Transverse colon (tissue), 4 donors: ENCODE results near the gene VWA3B. TPM values are rescaled to one million over a fixed set of nuclear protein-coding genes. Genes with fewer than 3 reads are reported as not detected.

Experiments
- DNase-seq: peaks from one replicate; pipeline ENCODE4 v3.0.0-alpha.2; 2019
- H3K27ac ChIP-seq, 4 donors: fragments of 200-600 bp; sonication (generic); 2 replicates each; pipeline ENCODE4 v1.5.1; 2016 to 2018; ENCODE audit warnings: inconsistent platforms in 4 of 4
- H3K27me3 ChIP-seq: fragments of 200-600 bp; sonication (generic); 2 replicates; pipeline ENCODE4 v1.5.1; 2017; ENCODE audit warnings: inconsistent platforms
- H3K36me3 ChIP-seq, 4 donors: fragments of 200-600 bp; sonication (generic); 2 replicates each; pipeline ENCODE4 v1.5.1; 2017 to 2019; ENCODE audit warnings: inconsistent platforms in 4 of 4
- H3K4me1 ChIP-seq, 4 donors: fragments of 200-600 bp; sonication (generic); 2 replicates each; pipeline ENCODE4 v1.5.1; 2017 to 2020; ENCODE audit warnings: inconsistent platforms in 4 of 4
- H3K4me3 ChIP-seq, 4 donors: fragments of 200-600 bp; sonication (generic); 1 replicate in 1 of 4; 2 replicates in 3 of 4; pipeline versions ENCODE4 v1.5.1 to v1.6.1; 2017 to 2019; ENCODE audit warnings: inconsistent platforms in 4 of 4
- H3K9me3 ChIP-seq, 2 donors: fragments of 200-600 bp; sonication (generic); 2 replicates each; pipeline ENCODE4 v1.5.1; 2017 to 2019; ENCODE audit warnings: inconsistent platforms in 2 of 2
- EP300 ChIP-seq: sonication (generic); formaldehyde crosslinking; IDR thresholded peaks from one replicate; pipeline ENCODE4 v1.6.1; 2017; ENCODE audit warnings: antibody characterized with exemption, low read depth
- POLR2A ChIP-seq: fragments of 450-650 bp; IDR thresholded peaks from one replicate; pipeline ENCODE4 v1.6.1; 2016; ENCODE audit warnings: antibody characterized with exemption, mild to moderate bottlenecking, moderate library complexity
- POLR2AphosphoS5 ChIP-seq, 3 donors: sonication (generic); formaldehyde crosslinking; IDR thresholded peaks; one replicate each; pipeline ENCODE4 v1.6.1; 2016; ENCODE audit warnings: antibody characterized with exemption in 3 of 3
- WGBS, 2 donors: methylation state at CpG; one replicate each; pipeline ENCODE4 v1.1.5; 2018; ENCODE audit warnings: low coverage in 1 of 2; 5-methylcytosine and 5-hydroxymethylcytosine counted together
- in situ Hi-C, 4 donors: fragments of 200-750 bp; cut with MboI; loops; one replicate each; pipeline versions ENCODE4 v1.15.0 to v1.15.1; 2017; ENCODE audit warnings: low sequenced_read_pairs in 3 of 4, low pct_ligation_motif_present in 1 of 4, low pct_unique_long_range_greater_than_20kb in 1 of 4
- intact Hi-C: fragments of 100-400 bp; cut with DNase I; formaldehyde crosslinking; loops from one replicate; pipeline ENCODE4 v1.15.1; 2023; ENCODE audit warnings: low total_unique reads
- total RNA-seq, 4 donors: library from RNA; depleted of rRNA; stranded (reverse); fragments of >200 nt; gene quantifications; one replicate each; pipeline ENCODE4 v1.1.0, GENCODE V29; 2016
- TF ChIP-seq, protein P1 (sequence below), 5 experiments: fragments of 200-600 bp in 3 of 5; fragments of 450-650 bp in 2 of 5; sonication (generic) in 3 of 5; IDR thresholded peaks; 1 replicate in 2 of 5; 2 replicates in 3 of 5; pipeline ENCODE4 v1.5.1; 2016 to 2017; ENCODE audit warnings: antibody characterized with exemption in 5 of 5, inconsistent platforms in 3 of 5, mild to moderate bottlenecking in 2 of 5, moderate library complexity in 1 of 5

Gene VWA3B
- total RNA-seq, 4 donors from 2014 or later, result 0.41 to 0.48 TPM; not detected in 2

DNA sequence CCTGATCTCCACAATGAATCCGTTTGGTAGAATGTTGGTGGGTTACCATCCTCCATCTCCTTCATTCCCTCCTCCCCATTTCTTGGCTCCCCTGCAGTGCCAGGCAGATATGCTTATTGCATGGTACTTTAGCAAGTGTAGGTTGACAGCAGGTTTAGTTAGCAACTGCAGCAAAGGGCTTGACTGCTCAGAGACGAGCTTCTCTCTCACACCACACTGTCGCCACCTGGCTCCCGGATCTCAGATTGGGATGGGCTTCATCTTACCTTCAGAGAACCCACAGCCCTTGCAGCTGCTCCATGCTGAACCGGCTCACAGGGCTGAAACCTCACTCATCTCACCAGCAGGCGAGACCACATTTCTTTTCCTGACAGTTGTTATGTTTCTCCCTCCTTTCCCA lies 88.8 kb downstream of the VWA3B start:
- intact Hi-C loops, result no loop called here
- TF ChIP-seq POLR2AphosphoS5 (IDR thresholded peaks at IDR 0.05), result no peak
- TF ChIP-seq, protein P1, sequence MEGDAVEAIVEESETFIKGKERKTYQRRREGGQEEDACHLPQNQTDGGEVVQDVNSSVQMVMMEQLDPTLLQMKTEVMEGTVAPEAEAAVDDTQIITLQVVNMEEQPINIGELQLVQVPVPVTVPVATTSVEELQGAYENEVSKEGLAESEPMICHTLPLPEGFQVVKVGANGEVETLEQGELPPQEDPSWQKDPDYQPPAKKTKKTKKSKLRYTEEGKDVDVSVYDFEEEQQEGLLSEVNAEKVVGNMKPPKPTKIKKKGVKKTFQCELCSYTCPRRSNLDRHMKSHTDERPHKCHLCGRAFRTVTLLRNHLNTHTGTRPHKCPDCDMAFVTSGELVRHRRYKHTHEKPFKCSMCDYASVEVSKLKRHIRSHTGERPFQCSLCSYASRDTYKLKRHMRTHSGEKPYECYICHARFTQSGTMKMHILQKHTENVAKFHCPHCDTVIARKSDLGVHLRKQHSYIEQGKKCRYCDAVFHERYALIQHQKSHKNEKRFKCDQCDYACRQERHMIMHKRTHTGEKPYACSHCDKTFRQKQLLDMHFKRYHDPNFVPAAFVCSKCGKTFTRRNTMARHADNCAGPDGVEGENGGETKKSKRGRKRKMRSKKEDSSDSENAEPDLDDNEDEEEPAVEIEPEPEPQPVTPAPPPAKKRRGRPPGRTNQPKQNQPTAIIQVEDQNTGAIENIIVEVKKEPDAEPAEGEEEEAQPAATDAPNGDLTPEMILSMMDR (IDR thresholded peaks at IDR 0.05), result peak in 4 of 5 experiments; percentile 17 to 48 (median 26)
- Histone ChIP-seq H3K27me3 (peaks cover 31% of the 10 kb centered on the region), H3K9me3 (no peaks in the 10 kb centered on the region), H3K4me1 (no peaks in the 10 kb centered on the region), H3K36me3 (no peaks in the 10 kb centered on the region), H3K4me3 (no peak overlapping the region), H3K27ac (no peak overlapping the region)
- DNase-seq, result peak; percentile 63
- WGBS, 2 donors, result 43 to 61% methylated on average over 4 to 6 of the region's 6 CpGs
- in situ Hi-C loops, result loop anchor here in 1 of 4 donors (25.0 kb wide), 1 partner anchor 364 kb away; no protein-coding TSS in a partner anchor

DNA sequence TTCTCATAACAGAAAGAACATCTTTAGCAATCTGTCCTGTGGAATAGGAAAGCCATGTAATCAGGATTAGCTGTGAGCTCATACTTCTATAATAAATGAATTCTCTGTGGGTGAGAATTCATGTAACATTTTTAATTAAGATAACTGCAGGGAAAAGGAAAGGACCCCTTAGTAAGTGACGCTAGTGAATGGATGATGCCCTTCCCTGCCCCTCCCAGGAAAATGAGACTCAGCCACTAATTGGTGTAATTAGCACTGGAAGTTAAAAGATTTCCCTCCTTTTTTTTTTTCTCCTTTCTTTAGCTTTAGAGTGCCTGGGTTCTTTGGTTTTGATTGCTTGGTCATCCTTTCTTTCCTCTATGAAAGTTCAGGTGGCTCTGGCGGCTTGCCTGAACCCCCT lies 90.3 kb downstream of the VWA3B start:
- Histone ChIP-seq H3K36me3 (no peaks in the 10 kb centered on the region), H3K4me3 (no peak overlapping the region), H3K9me3 (no peaks in the 10 kb centered on the region), H3K27ac (no peak overlapping the region), H3K4me1 (no peaks in the 10 kb centered on the region), H3K27me3 (peaks cover 35% of the 10 kb centered on the region)
- in situ Hi-C loops, result loop anchor here in 1 of 4 donors (25.0 kb wide), 1 partner anchor 365 kb away; no protein-coding TSS in a partner anchor
- intact Hi-C loops, result no loop called here
- no peak for DNase-seq
- 42 to 55% methylated on average over 2 of the region's 2 CpGs for WGBS, 2 donors
- TF ChIP-seq POLR2A (no peak), POLR2AphosphoS5 (IDR thresholded peaks at IDR 0.05) (no peak), EP300 (no peak)
- TF ChIP-seq, protein P1 (IDR thresholded peaks at IDR 0.05), result no peak

DNA sequence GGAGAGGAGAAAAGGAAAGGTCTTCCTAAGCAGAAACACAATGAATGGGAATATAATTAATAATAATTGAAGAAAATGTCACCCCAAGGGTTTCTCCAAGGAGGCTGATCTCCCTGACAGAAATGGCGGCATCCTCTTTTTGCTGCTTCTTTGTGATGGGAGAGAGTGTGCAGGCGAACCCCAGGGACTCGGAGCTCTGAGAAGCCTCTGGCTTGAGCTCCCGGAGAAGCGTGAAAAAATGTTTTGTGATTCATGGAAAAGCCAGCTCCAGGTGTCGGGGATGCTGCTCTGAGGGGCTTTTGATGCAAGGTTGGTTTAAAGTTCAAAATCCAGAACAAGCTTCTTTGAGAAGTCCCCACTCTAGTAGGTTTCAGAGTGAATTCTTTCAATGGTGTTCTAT lies 91.0 kb downstream of the VWA3B start:
- intact Hi-C loops (no loop called here), in situ Hi-C loops (loop anchor here in 1 of 4 donors (25.0 kb wide), 1 partner anchor 366 kb away; no protein-coding TSS in a partner anchor)
- H3K27me3 ChIP-seq, result peaks cover 35% of the 10 kb centered on the region
- no peaks in the 10 kb centered on the region for H3K4me1 ChIP-seq
- H3K4me3 ChIP-seq, result no peak overlapping the region
- H3K36me3 ChIP-seq, result no peaks in the 10 kb centered on the region
- DNase-seq, result no peak
- 86 to 100% methylated on average over 2 to 6 of the region's 6 CpGs for WGBS, 2 donors
- no peaks in the 10 kb centered on the region for H3K9me3 ChIP-seq
- H3K27ac ChIP-seq, result no peak overlapping the region
- TF ChIP-seq POLR2A, result no peak
- no peak for TF ChIP-seq EP300
- TF ChIP-seq, protein P1 (IDR thresholded peaks at IDR 0.05), result no peak
- no peak for TF ChIP-seq POLR2AphosphoS5 (IDR thresholded peaks at IDR 0.05)

DNA sequence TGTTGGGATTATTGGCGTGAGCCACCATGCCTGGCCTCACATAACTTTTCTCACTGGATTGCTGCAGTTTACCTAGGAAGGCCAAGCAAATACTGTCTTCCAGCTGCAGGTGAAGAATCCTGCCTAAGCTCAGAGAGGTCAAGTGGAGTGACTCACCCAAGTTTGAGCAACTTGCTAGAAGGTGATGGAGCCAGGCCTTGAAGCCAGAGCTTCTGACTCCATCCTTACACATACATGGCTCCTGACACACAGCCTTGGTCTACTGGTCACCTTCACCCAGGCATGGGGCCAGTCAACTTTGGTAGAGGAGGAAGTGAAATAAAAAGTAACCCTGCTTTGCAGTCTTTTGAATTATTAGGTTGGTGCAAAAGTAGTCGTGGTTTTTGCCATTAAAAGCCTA lies 93.5 kb downstream of the VWA3B start:
- no peaks in the 10 kb centered on the region for H3K9me3 ChIP-seq

More for the DNA sequence above, 93.5 kb downstream of the VWA3B start:
- intact Hi-C loops (no loop called here), in situ Hi-C loops (loop anchor here in 1 of 4 donors (25.0 kb wide), 1 partner anchor 368 kb away; no protein-coding TSS in a partner anchor)
- no peak for TF ChIP-seq EP300
- TF ChIP-seq POLR2A, result no peak
- TF ChIP-seq, protein P1 (IDR thresholded peaks at IDR 0.05), result no peak
- H3K4me3 ChIP-seq, result no peak overlapping the region
- no peak for DNase-seq
- H3K27ac ChIP-seq, result no peak overlapping the region
- H3K27me3 ChIP-seq, result peaks cover 35% of the 10 kb centered on the region
- 86 to 91% methylated on average over 1 to 2 of the region's 2 CpGs for WGBS, 2 donors
- no peaks in the 10 kb centered on the region for H3K36me3 ChIP-seq
- H3K4me1 ChIP-seq, result no peaks in the 10 kb centered on the region
